Activated effector memory CD4-positive, alpha-beta T cell treated with anti-CD3 and anti-CD28 coated beads, Interleukin-2, amount 50 U/mL, for 16 hours (primary cell): Measurements from ENCODE around the gene PARD6G.
A peak's percentile ranks its signal among the peaks of the same experiment; 100 is the strongest.
"Not testable (repeated sequence)": the region's sequence is repeated elsewhere in the genome, so short reads cannot be mapped to it uniquely, and the experiment has no call there.

Source experiments
- DNase-seq: peaks from one replicate; pipeline ENCODE4 v3.0.0-alpha.2; 2020

The PARD6G gene

GRCh38 chr18:80168346-80168745 is 79.0 kb downstream of the PARD6G start:
- DNase-seq = no peak

- DNase-seq = no peak
Observed at GRCh38 chr18:80167931-80168330, 79.4 kb downstream of the PARD6G start.

- no peak for DNase-seq
Observed at GRCh38 chr18:80167331-80167730, 80.0 kb downstream of the PARD6G start.

- no peak for DNase-seq
Observed at GRCh38 chr18:80166725-80167124, 80.6 kb downstream of the PARD6G start.

- DNase-seq = no peak
Observed at GRCh38 chr18:80166240-80166639, 81.1 kb downstream of the PARD6G start.

- not testable (repeated sequence) for DNase-seq
Observed at GRCh38 chr18:80164727-80165355, 82.5 kb downstream of the PARD6G start.

GRCh38 chr18:80163183-80163582 is 84.1 kb downstream of the PARD6G start:
- DNase-seq = no peak

- no peak for DNase-seq
Observed at GRCh38 chr18:80161781-80162417, 85.4 kb downstream of the PARD6G start.

GRCh38 chr18:80159713-80160636 is 87.3 kb downstream of the PARD6G start:
- DNase-seq = peak; percentile 77

GRCh38 chr18:80158365-80158764 is 88.9 kb downstream of the PARD6G start:
- DNase-seq = no peak

GRCh38 chr18:80157708-80158343 is 89.5 kb downstream of the PARD6G start:
- DNase-seq = peak; percentile 91

GRCh38 chr18:80154293-80154692 is 93.0 kb downstream of the PARD6G start:
- peak; percentile 74 for DNase-seq

- DNase-seq = no peak
Observed at GRCh38 chr18:80149667-80150066, 97.6 kb downstream of the PARD6G start.

- no peak for DNase-seq
Observed at GRCh38 chr18:80148326-80149199, 98.8 kb downstream of the PARD6G start.

- DNase-seq = peak; percentile 89
Observed at GRCh38 chr18:80147418-80148325, 99.6 kb downstream of the PARD6G start.

- DNase-seq = no peak
Observed at GRCh38 chr18:80147037-80147417, 100.3 kb downstream of the PARD6G start.

GRCh38 chr18:80145196-80145804 is 102.0 kb downstream of the PARD6G start:
- DNase-seq = no peak

GRCh38 chr18:80143881-80144280 is 103.4 kb downstream of the PARD6G start:
- no peak for DNase-seq

GRCh38 chr18:80140455-80140985 is 106.8 kb downstream of the PARD6G start:
- DNase-seq = no peak

- no peak for DNase-seq
Observed at GRCh38 chr18:80137976-80138375, 109.3 kb downstream of the PARD6G start.
